Measurements from ENCODE around the gene PABPC3.

PABPC3 gene

GRCh38 chr13:25112695-25113255 lies 16.8 kb downstream of the PABPC3 start:
- no peak for DNase-seq

GRCh38 chr13:25114220-25114619 lies 18.3 kb downstream of the PABPC3 start:
- DNase-seq: peak; percentile 35

GRCh38 chr13:25116044-25116443 lies 20.1 kb downstream of the PABPC3 start:
- no peak for DNase-seq

GRCh38 chr13:25117312-25117711 lies 21.4 kb downstream of the PABPC3 start:
- DNase-seq: no peak

- no peak for DNase-seq
Observed at GRCh38 chr13:25118378-25118905, 22.5 kb downstream of the PABPC3 start.

- DNase-seq: no peak
Observed at GRCh38 chr13:25130944-25131343, 35.0 kb downstream of the PABPC3 start.

GRCh38 chr13:25131881-25132420 lies 36.0 kb downstream of the PABPC3 start:
- no peak for DNase-seq

- no peak for DNase-seq
Observed at GRCh38 chr13:25132751-25133390, 36.9 kb downstream of the PABPC3 start.

GRCh38 chr13:25135896-25136295 lies 40.0 kb downstream of the PABPC3 start:
- no peak for DNase-seq

GRCh38 chr13:25136880-25137787 lies 41.2 kb downstream of the PABPC3 start:
- DNase-seq: no peak

GRCh38 chr13:25137788-25138115 lies 41.8 kb downstream of the PABPC3 start:
- DNase-seq: no peak

- no peak for DNase-seq
Observed at GRCh38 chr13:25141042-25141441, 45.1 kb downstream of the PABPC3 start.

- DNase-seq: no peak
Observed at GRCh38 chr13:25143706-25144105, 47.8 kb downstream of the PABPC3 start.

GRCh38 chr13:25147638-25148401 lies 51.9 kb downstream of the PABPC3 start:
- no peak for DNase-seq

GRCh38 chr13:25148402-25148771 lies 52.5 kb downstream of the PABPC3 start:
- DNase-seq: no peak
